NCI-H446 (cell line): ENCODE results near the gene KRTAP9-3.
"Not testable (repeated sequence)": the region's sequence is repeated elsewhere in the genome, so short reads cannot be mapped to it uniquely, and the experiment has no call there.

ENCODE experiments used
- DNase-seq, 2 experiments: peaks; one replicate each; lab custom pipeline; 2025; lab: John Stamatoyannopoulos, UW

KRTAP9-3 gene

GRCh38 chr17:41232399-41233105 lies at the start of gene KRTAP9-3:
Gene KRTAP9-3, plus strand, starts transcription at chr17:41232449. Its CDS starts 53 bp downstream, at chr17:41232502.
- not testable (repeated sequence) for DNase-seq

- no peak for DNase-seq
Observed at GRCh38 chr17:41184480-41184961, 47.7 kb upstream of the KRTAP9-3 start, which contains the start of gene KRTAP4-1. Gene KRTAP4-1, minus strand, starts transcription at chr17:41184911. Its CDS starts 57 bp downstream, at chr17:41184854.

GRCh38 chr17:41185001-41185400 lies 47.2 kb upstream of the KRTAP9-3 start:
- DNase-seq = no peak

- DNase-seq = no peak
Observed at GRCh38 chr17:41186872-41187271, 45.4 kb upstream of the KRTAP9-3 start.

GRCh38 chr17:41189837-41190318 lies 42.4 kb upstream of the KRTAP9-3 start, which contains the start of gene KRTAP9-1:
Gene KRTAP9-1, plus strand, starts transcription at chr17:41189887. Its CDS starts 0 bp downstream, at chr17:41189887.
- DNase-seq = not testable (repeated sequence)

GRCh38 chr17:41190328-41190727 lies 41.9 kb upstream of the KRTAP9-3 start:
- no peak for DNase-seq

- no peak for DNase-seq
Observed at GRCh38 chr17:41196068-41196467, 36.2 kb upstream of the KRTAP9-3 start.

- DNase-seq = no peak
Observed at GRCh38 chr17:41199421-41200078, 32.7 kb upstream of the KRTAP9-3 start.

GRCh38 chr17:41211845-41212466 lies 20.3 kb upstream of the KRTAP9-3 start:
- DNase-seq = no peak

- no peak for DNase-seq
Observed at GRCh38 chr17:41212524-41213169, 19.6 kb upstream of the KRTAP9-3 start.

- no peak for DNase-seq
Observed at GRCh38 chr17:41215681-41216080, 16.6 kb upstream of the KRTAP9-3 start.

GRCh38 chr17:41223821-41224220 lies 8.4 kb upstream of the KRTAP9-3 start:
- no peak for DNase-seq

GRCh38 chr17:41226051-41226450 lies 6.2 kb upstream of the KRTAP9-3 start:
- DNase-seq = no peak

- not testable (repeated sequence) for DNase-seq
Observed at GRCh38 chr17:41226598-41227095, 5.6 kb upstream of the KRTAP9-3 start, which contains the start of gene KRTAP9-2. Gene KRTAP9-2, plus strand, starts transcription at chr17:41226648. Its CDS starts 7 bp downstream, at chr17:41226655.

- no peak for DNase-seq
Observed at GRCh38 chr17:41230094-41230493, 2.2 kb upstream of the KRTAP9-3 start.

- no peak for DNase-seq
Observed at GRCh38 chr17:41231731-41232130, 518 bp upstream of the KRTAP9-3 start.

- DNase-seq = not testable (repeated sequence)
Observed at GRCh38 chr17:41237116-41237515, 4.9 kb downstream of the KRTAP9-3 start.

- DNase-seq = not testable (repeated sequence)
Observed at GRCh38 chr17:41237949-41238437, 5.7 kb downstream of the KRTAP9-3 start, which contains the start of gene KRTAP9-8. Gene KRTAP9-8, plus strand, starts transcription at chr17:41237999. Its CDS starts 53 bp downstream, at chr17:41238052.

- DNase-seq = not testable (repeated sequence)
Observed at GRCh38 chr17:41246995-41247787, 14.9 kb downstream of the KRTAP9-3 start.

GRCh38 chr17:41249637-41250240 lies 17.5 kb downstream of the KRTAP9-3 start, which contains the start of gene KRTAP9-4:
Gene KRTAP9-4, plus strand, starts transcription at chr17:41249687. Its CDS starts 34 bp downstream, at chr17:41249721.
- DNase-seq = not testable (repeated sequence)
